ENCODE results near the gene MYO1D. TPM values are rescaled to one million over a fixed set of nuclear protein-coding genes. Genes with fewer than 3 reads are reported as not detected.

MYO1D gene
- total and polyA plus RNA-seq, 4 donors, result 4.5 to 22.9 (median 13.3) TPM

DNA sequence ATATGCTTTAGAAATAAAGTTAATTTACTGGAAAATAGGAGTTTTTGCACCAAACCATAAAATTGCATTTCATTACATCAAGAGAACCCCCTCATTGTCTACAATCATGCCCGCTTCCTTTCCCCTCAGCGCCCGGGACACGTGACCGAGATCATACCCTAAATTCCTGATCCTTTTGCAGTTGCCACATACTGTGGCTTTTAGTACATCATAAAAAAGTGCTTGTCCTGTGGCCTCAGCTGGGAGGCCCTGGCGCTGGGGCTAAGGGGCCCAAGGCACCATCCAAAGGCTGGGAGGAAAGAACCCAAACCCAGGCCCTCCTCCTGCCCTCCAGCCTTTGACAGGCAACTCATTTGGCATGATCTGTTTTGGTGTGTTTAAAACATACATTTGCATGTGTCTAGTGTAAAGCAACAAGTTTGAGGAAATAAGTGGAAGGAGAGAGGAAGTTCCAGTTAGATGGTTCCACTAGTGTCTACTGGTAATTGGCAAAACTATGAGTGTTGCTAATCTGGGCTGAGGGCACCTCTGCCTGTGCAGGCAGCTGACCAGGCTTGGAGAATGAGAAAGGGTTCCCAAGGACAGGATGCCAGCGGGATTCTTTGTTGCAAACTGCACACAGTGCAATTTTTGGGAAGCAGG, 384.2 kb downstream of the MYO1D start:
- peaks cover 4 to 11% (median 5%) of the 10 kb centered on the region in 4 donors for H3K4me1 ChIP-seq (ENCODE audit: control insufficient read depth in 4 of 4, insufficient read depth in 4 of 4, low read length in 3 of 4)
- H3K36me3 ChIP-seq (ENCODE audit: control insufficient read depth in 4 of 4, insufficient read depth in 3 of 4, low read depth in 1 of 4, low read length in 3 of 4), result no peaks in the 10 kb centered on the region
- no peaks in the 10 kb centered on the region for H3K27me3 ChIP-seq (ENCODE audit: control insufficient read depth in 4 of 4, insufficient read depth in 4 of 4, low read length in 3 of 4)
- TF ChIP-seq GABPA (IDR thresholded peaks at IDR 0.05 in 1 of 2, conservative IDR thresholded peaks at IDR 0.05 in 1 of 2) (no peak), HNF4G (IDR thresholded peaks at IDR 0.05) (no peak), FOXA1 (IDR thresholded peaks at IDR 0.05) (no peak), TAF1 (conservative IDR thresholded peaks at IDR 0.05) (no peak), SP1 (IDR thresholded peaks at IDR 0.05) (no peak), RAD21 (IDR thresholded peaks at IDR 0.05) (no peak), EGR1 (IDR thresholded peaks at IDR 0.05; ENCODE audit: low read depth in 2 of 2) (no peak), FOXA2 (IDR thresholded peaks at IDR 0.05) (no peak), NR2F2 (IDR thresholded peaks at IDR 0.05) (no peak), YY1 (IDR thresholded peaks at IDR 0.05) (no peak), RXRA (IDR thresholded peaks at IDR 0.05) (no peak), HNF4A (conservative IDR thresholded peaks at IDR 0.05) (no peak), JUND (IDR thresholded peaks at IDR 0.05) (no peak)
- TF ChIP-seq, protein P1, sequence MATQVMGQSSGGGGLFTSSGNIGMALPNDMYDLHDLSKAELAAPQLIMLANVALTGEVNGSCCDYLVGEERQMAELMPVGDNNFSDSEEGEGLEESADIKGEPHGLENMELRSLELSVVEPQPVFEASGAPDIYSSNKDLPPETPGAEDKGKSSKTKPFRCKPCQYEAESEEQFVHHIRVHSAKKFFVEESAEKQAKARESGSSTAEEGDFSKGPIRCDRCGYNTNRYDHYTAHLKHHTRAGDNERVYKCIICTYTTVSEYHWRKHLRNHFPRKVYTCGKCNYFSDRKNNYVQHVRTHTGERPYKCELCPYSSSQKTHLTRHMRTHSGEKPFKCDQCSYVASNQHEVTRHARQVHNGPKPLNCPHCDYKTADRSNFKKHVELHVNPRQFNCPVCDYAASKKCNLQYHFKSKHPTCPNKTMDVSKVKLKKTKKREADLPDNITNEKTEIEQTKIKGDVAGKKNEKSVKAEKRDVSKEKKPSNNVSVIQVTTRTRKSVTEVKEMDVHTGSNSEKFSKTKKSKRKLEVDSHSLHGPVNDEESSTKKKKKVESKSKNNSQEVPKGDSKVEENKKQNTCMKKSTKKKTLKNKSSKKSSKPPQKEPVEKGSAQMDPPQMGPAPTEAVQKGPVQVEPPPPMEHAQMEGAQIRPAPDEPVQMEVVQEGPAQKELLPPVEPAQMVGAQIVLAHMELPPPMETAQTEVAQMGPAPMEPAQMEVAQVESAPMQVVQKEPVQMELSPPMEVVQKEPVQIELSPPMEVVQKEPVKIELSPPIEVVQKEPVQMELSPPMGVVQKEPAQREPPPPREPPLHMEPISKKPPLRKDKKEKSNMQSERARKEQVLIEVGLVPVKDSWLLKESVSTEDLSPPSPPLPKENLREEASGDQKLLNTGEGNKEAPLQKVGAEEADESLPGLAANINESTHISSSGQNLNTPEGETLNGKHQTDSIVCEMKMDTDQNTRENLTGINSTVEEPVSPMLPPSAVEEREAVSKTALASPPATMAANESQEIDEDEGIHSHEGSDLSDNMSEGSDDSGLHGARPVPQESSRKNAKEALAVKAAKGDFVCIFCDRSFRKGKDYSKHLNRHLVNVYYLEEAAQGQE (IDR thresholded peaks at IDR 0.05), result no peak
- TF ChIP-seq, protein P2, sequence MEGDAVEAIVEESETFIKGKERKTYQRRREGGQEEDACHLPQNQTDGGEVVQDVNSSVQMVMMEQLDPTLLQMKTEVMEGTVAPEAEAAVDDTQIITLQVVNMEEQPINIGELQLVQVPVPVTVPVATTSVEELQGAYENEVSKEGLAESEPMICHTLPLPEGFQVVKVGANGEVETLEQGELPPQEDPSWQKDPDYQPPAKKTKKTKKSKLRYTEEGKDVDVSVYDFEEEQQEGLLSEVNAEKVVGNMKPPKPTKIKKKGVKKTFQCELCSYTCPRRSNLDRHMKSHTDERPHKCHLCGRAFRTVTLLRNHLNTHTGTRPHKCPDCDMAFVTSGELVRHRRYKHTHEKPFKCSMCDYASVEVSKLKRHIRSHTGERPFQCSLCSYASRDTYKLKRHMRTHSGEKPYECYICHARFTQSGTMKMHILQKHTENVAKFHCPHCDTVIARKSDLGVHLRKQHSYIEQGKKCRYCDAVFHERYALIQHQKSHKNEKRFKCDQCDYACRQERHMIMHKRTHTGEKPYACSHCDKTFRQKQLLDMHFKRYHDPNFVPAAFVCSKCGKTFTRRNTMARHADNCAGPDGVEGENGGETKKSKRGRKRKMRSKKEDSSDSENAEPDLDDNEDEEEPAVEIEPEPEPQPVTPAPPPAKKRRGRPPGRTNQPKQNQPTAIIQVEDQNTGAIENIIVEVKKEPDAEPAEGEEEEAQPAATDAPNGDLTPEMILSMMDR (IDR thresholded peaks at IDR 0.05; ENCODE audit: low read depth, low read length, missing input control), result no peak
- TF ChIP-seq, protein P3, sequence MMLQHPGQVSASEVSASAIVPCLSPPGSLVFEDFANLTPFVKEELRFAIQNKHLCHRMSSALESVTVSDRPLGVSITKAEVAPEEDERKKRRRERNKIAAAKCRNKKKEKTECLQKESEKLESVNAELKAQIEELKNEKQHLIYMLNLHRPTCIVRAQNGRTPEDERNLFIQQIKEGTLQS (IDR thresholded peaks at IDR 0.05), result no peak
- TF ChIP-seq, protein P4, sequence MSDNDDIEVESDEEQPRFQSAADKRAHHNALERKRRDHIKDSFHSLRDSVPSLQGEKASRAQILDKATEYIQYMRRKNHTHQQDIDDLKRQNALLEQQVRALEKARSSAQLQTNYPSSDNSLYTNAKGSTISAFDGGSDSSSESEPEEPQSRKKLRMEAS (IDR thresholded peaks at IDR 0.05), result no peak
- TF ChIP-seq, protein P5, sequence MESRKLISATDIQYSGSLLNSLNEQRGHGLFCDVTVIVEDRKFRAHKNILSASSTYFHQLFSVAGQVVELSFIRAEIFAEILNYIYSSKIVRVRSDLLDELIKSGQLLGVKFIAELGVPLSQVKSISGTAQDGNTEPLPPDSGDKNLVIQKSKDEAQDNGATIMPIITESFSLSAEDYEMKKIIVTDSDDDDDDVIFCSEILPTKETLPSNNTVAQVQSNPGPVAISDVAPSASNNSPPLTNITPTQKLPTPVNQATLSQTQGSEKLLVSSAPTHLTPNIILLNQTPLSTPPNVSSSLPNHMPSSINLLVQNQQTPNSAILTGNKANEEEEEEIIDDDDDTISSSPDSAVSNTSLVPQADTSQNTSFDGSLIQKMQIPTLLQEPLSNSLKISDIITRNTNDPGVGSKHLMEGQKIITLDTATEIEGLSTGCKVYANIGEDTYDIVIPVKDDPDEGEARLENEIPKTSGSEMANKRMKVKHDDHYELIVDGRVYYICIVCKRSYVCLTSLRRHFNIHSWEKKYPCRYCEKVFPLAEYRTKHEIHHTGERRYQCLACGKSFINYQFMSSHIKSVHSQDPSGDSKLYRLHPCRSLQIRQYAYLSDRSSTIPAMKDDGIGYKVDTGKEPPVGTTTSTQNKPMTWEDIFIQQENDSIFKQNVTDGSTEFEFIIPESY (IDR thresholded peaks at IDR 0.05), result no peak
- H3K4me3 ChIP-seq (ENCODE audit: low read depth in 1 of 3, low read length in 3 of 3), result no peak overlapping the region
- no peak overlapping the region for H3K27ac ChIP-seq (ENCODE audit: low read depth in 1 of 2, low read length in 2 of 2)
- no peaks in the 10 kb centered on the region for H3K9me3 ChIP-seq (ENCODE audit: control insufficient read depth in 4 of 4, low read length in 3 of 4)
- 82% methylated on average over 7 of the region's 7 CpGs for WGBS
- no peak overlapping the region for H3K9ac ChIP-seq (ENCODE audit: low read depth in 1 of 2, low read length in 2 of 2)
- DNase-seq (ENCODE audit: low spot score), result no peak

Data from liver (tissue), 9 donors.